Type B pancreatic cell (in vitro differentiated cells): ENCODE results near the gene SCG5. TPM values are rescaled to one million over a fixed set of nuclear protein-coding genes. Genes with fewer than 3 reads are reported as not detected.

Source experiments
- DNase-seq: peaks from one replicate; pipeline ENCODE4 v3.0.0; 2021; ENCODE audit warnings: mixed read lengths; ENCODE audit not compliant: unreplicated experiment; ENCODE audit errors: extremely low spot score
- H3K27ac Mint-ChIP-seq: 2 replicates; pipeline ENCODE4 v1.8.0; 2021; ENCODE audit warnings: mild to moderate bottlenecking, mixed read lengths
- H3K27me3 Mint-ChIP-seq: 2 replicates; pipeline ENCODE4 v1.8.0; 2021; ENCODE audit warnings: mixed read lengths
- H3K36me3 Mint-ChIP-seq: 2 replicates; pipeline ENCODE4 v1.8.0; 2021; ENCODE audit warnings: mixed read lengths
- H3K4me1 Mint-ChIP-seq: one replicate; pipeline ENCODE4 v1.8.0; 2021; ENCODE audit warnings: mixed read lengths; ENCODE audit not compliant: unreplicated experiment
- H3K4me3 Mint-ChIP-seq: 2 replicates; pipeline ENCODE4 v1.8.0; 2021; ENCODE audit warnings: mild to moderate bottlenecking, mixed read lengths
- H3K9me3 Mint-ChIP-seq: 2 replicates; pipeline ENCODE4 v1.8.0; 2021; ENCODE audit warnings: mixed read lengths
- total RNA-seq: library from RNA; stranded (reverse); gene quantifications from 2 replicates; pipeline ENCODE4 v1.2.1, GENCODE V29; 2021; ENCODE audit warnings: low replicate concordance
- TF ChIP-seq, protein P1 (sequence below): fragments of 200-600 bp; sonication (generic); conservative IDR thresholded peaks from 2 replicates; pipeline ENCODE4 v1.5.0; 2021; ENCODE audit warnings: antibody characterized with exemption, mild to moderate bottlenecking

The SCG5 gene
- total RNA-seq, 1 donor from 2014 or later, result 93.1 TPM

GRCh38 chr15:32664796-32665195 is 23.3 kb downstream of the SCG5 start:
- Mint-ChIP-seq H3K27ac (no peak overlapping the region), H3K36me3 (no peaks in the 10 kb centered on the region), H3K4me1 (peaks cover 19% of the 10 kb centered on the region), H3K9me3 (no peaks in the 10 kb centered on the region), H3K4me3 (no peak overlapping the region), H3K27me3 (no peaks in the 10 kb centered on the region)
- TF ChIP-seq, protein P1, sequence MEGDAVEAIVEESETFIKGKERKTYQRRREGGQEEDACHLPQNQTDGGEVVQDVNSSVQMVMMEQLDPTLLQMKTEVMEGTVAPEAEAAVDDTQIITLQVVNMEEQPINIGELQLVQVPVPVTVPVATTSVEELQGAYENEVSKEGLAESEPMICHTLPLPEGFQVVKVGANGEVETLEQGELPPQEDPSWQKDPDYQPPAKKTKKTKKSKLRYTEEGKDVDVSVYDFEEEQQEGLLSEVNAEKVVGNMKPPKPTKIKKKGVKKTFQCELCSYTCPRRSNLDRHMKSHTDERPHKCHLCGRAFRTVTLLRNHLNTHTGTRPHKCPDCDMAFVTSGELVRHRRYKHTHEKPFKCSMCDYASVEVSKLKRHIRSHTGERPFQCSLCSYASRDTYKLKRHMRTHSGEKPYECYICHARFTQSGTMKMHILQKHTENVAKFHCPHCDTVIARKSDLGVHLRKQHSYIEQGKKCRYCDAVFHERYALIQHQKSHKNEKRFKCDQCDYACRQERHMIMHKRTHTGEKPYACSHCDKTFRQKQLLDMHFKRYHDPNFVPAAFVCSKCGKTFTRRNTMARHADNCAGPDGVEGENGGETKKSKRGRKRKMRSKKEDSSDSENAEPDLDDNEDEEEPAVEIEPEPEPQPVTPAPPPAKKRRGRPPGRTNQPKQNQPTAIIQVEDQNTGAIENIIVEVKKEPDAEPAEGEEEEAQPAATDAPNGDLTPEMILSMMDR, result no peak
- no peak for DNase-seq

DNA sequence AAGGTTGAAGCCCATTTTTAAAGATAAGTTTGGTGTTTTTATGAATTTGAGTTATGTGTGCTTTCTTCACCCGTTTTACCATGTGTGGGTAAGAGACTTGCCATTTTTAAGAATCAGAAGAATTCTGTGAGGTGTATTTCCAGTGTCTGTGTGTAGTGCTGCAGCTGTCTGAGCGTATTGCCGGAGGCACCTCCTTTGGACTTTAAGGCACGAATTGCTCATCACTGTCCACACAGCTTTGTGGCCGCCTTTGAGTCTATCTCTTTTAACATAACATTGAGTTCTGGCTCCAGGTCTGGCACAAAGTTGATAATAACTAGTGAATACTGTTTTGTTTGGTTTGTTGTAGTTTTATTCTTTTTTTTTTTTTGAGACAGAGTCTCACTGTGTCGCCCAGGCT is 25.8 kb downstream of the SCG5 start:
- TF ChIP-seq, protein P1, result no peak
- Mint-ChIP-seq H3K4me3 (no peak overlapping the region), H3K36me3 (no peaks in the 10 kb centered on the region), H3K9me3 (no peaks in the 10 kb centered on the region), H3K27me3 (no peaks in the 10 kb centered on the region), H3K27ac (no peak overlapping the region), H3K4me1 (peaks cover 31% of the 10 kb centered on the region)
- DNase-seq, result no peak

DNA sequence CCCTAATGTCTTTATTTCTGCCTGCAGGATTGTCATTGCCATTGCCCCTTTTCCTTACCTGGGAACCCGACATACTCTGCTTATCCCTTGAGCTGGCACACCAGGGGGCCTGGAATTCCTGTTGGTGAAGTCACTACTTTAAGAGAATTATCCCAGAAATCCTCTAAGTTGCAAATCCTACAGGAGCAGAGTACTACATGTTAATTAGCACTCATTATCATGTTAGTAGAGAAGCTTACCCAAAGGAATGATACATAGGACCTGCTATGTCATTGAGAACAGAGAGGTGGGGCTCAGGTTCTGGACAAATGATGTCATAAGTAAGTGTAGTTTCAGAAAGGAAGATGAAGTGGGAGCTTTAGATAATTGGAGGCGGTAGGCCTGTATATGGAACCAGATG is 27.4 kb downstream of the SCG5 start:
- peak overlapping the region; percentile 13 for H3K4me3 Mint-ChIP-seq
- no peak for DNase-seq
- TF ChIP-seq, protein P1, result no peak
- H3K36me3 Mint-ChIP-seq, result no peaks in the 10 kb centered on the region
- H3K27me3 Mint-ChIP-seq, result no peaks in the 10 kb centered on the region
- no peaks in the 10 kb centered on the region for H3K9me3 Mint-ChIP-seq
- H3K4me1 Mint-ChIP-seq, result peaks cover 26% of the 10 kb centered on the region
- H3K27ac Mint-ChIP-seq, result no peak overlapping the region

GRCh38 chr15:32669896-32670611 is 28.5 kb downstream of the SCG5 start:
- H3K4me1 Mint-ChIP-seq, result peaks cover 26% of the 10 kb centered on the region
- peak overlapping the region; percentile 13 for H3K27ac Mint-ChIP-seq
- H3K9me3 Mint-ChIP-seq, result no peaks in the 10 kb centered on the region
- DNase-seq, result no peak
- no peaks in the 10 kb centered on the region for H3K27me3 Mint-ChIP-seq
- TF ChIP-seq, protein P1, result no peak
- H3K36me3 Mint-ChIP-seq, result no peaks in the 10 kb centered on the region
- H3K4me3 Mint-ChIP-seq, result peak overlapping the region; percentile 23

DNA sequence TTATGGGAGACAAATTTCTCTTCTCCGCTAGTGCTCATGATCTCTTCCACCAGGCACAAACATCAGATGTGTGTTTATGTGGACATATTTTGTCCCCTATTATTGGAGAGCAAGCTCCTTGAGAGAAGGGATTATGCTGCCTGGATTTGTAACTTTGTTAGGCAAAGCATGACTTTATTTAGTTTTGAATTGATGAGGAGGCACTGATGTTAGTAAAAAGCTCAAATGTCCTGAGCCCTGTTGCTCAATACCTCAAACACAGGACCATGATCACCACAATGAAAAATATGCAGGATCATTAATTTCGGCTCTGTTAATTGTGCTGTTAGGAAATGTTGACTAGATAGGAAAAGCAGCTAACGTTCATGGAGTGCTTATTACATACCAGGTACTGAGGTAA is 29.1 kb downstream of the SCG5 start:
- no peak for DNase-seq
- Mint-ChIP-seq H3K27ac (no peak overlapping the region), H3K4me1 (peaks cover 26% of the 10 kb centered on the region), H3K9me3 (no peaks in the 10 kb centered on the region), H3K27me3 (no peaks in the 10 kb centered on the region), H3K36me3 (no peaks in the 10 kb centered on the region), H3K4me3 (no peak overlapping the region)
- TF ChIP-seq, protein P1, result no peak
